ENCODE data around the gene CLIC4. TPM values are rescaled to one million over a fixed set of nuclear protein-coding genes. Genes with fewer than 3 reads are reported as not detected.
A peak's percentile ranks its signal among the peaks of the same experiment; 100 is the strongest.

Gene CLIC4
- total and polyA plus RNA-seq, 9 of the 15 experiments (the other 6 are each of a cell fraction or from before 2014, with no cell fraction given): 16.0 to 67.5 (median 38.4) TPM

DNA sequence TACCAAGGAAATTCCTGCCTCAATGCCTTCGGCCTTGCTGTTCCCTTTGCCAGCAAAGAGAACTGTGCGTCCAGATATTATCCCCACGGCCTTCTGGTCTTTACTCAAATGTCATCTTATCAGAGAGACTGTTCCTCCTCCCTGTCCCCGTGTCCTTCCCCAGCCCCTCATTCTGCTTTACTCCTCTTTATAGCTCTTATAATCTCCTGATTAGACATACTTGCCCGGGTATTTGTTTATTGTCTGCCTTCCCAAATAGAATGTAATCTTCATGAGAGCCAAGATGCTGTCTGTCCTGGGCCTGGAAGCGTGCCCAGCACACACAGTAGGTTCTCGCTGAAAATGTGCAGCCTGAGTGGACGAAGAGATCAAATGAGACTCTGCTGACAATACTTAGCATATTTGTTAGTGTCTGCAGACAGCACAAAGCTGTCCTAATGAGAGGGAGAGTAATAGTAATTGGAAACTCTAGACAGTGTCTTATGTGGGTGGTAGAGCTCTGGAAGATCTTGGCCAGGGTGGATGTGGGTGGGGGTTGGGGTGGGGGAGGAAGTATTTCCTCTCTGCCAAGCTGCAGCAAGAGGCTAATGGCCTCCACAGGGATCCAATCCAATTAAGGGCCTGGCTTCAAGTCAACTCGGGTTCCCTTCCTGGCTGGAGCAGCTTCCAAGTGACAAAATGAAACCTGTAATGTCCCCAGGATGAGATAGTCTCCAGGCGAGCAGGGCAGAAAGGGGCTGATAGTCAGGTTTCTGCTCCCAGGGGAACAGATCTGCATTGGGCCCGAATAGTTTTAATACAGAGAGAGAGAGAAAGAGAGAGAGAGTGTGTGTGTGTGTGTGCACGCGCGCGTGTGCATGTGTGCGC lies 9.5 kb upstream of the CLIC4 start (continued):
- TF ChIP-seq TOE1 (IDR thresholded peaks at IDR 0.05; ENCODE audit: borderline replicate concordance): no peak
- TF ChIP-seq TOE1 (CRISPR knock-in tag; IDR thresholded peaks at IDR 0.05; ENCODE audit: borderline replicate concordance, low read depth): no peak
- no peak for TF ChIP-seq ELK1 (CRISPR knock-in tag; IDR thresholded peaks at IDR 0.05)
- TF ChIP-seq ETV5 (CRISPR knock-in tag; IDR thresholded peaks at IDR 0.05; ENCODE audit: low read depth): no peak
- TF ChIP-seq ZBTB1 (CRISPR knock-in tag; IDR thresholded peaks at IDR 0.05; ENCODE audit: borderline replicate concordance, low read depth): no peak
- TF ChIP-seq SMARCA4 (IDR thresholded peaks at IDR 0.05): peak; percentile 63
- no peak for TF ChIP-seq BCOR (IDR thresholded peaks at IDR 0.05)
- no peak for TF ChIP-seq ZNF282 (CRISPR knock-in tag; IDR thresholded peaks at IDR 0.05)
- no peak for TF ChIP-seq MCM7 (IDR thresholded peaks at IDR 0.05)
- TF ChIP-seq POLR2AphosphoS2 (IDR thresholded peaks at IDR 0.05; ENCODE audit: low read length): no peak
- no peak for TF ChIP-seq TRIM24 (IDR thresholded peaks at IDR 0.05)
- TF ChIP-seq GMEB1 (CRISPR knock-in tag; IDR thresholded peaks at IDR 0.05): no peak
- TF ChIP-seq GABPB1 (CRISPR knock-in tag; IDR thresholded peaks at IDR 0.05): peak; percentile 51
- 0 out of 2 replicates have a peak, but pooled peaks have one; percentile 15 for TF ChIP-seq LEF1 (IDR thresholded peaks at IDR 0.05)
- no peak for TF ChIP-seq POLR2A (conservative IDR thresholded peaks at IDR 0.05)
- TF ChIP-seq EZH2 (IDR thresholded peaks at IDR 0.05; ENCODE audit: borderline replicate concordance, low read depth, low read length): no peak
- peak; percentile 35; the same call in 1 of the 2 replicates for TF ChIP-seq GABPA (tag; conservative IDR thresholded peaks at IDR 0.05; ENCODE audit: low read depth)
- TF ChIP-seq SNRNP70 (optimal IDR thresholded peaks at IDR 0.05; ENCODE audit: low read depth, low read length): no peak
- no peak for TF ChIP-seq ZNF347 (CRISPR knock-in tag; IDR thresholded peaks at IDR 0.05; ENCODE audit: low read depth)
- TF ChIP-seq JUND (IDR thresholded peaks at IDR 0.05; ENCODE audit: borderline replicate concordance, low read depth, low read length): 0 out of 2 replicates have a peak, but pooled peaks have one; percentile 2
- peak; percentile 26; the same call in 1 of the 3 replicates for TF ChIP-seq JUND (tag; IDR thresholded peaks at IDR 0.05; ENCODE audit: borderline replicate concordance, low read depth, low read length)
- no peak for TF ChIP-seq ID3 (CRISPR knock-in tag; IDR thresholded peaks at IDR 0.05)
- 0 out of 2 replicates have a peak, but pooled peaks have one; percentile 42 for TF ChIP-seq ID3 (tag; IDR thresholded peaks at IDR 0.05)
- TF ChIP-seq TCF7 (IDR thresholded peaks at IDR 0.05; ENCODE audit: borderline replicate concordance): no peak
- 0 out of 2 replicates have a peak, but pooled peaks have one; percentile 24 for TF ChIP-seq PYGO2 (tag; IDR thresholded peaks at IDR 0.05)
- TF ChIP-seq ZFP36 (IDR thresholded peaks at IDR 0.05; ENCODE audit: low read depth, low read length, partially characterized antibody): no peak
- TF ChIP-seq NBN (IDR thresholded peaks at IDR 0.05; ENCODE audit: low read depth): no peak
- TF ChIP-seq ZNF217 (CRISPR knock-in tag; IDR thresholded peaks at IDR 0.05): no peak
- no peak for TF ChIP-seq RBM34 (IDR thresholded peaks at IDR 0.05; ENCODE audit: borderline replicate concordance, insufficient read depth, low read length)

All from K562 (cell line).